ENCODE results near the gene TBC1D10A.

DNA sequence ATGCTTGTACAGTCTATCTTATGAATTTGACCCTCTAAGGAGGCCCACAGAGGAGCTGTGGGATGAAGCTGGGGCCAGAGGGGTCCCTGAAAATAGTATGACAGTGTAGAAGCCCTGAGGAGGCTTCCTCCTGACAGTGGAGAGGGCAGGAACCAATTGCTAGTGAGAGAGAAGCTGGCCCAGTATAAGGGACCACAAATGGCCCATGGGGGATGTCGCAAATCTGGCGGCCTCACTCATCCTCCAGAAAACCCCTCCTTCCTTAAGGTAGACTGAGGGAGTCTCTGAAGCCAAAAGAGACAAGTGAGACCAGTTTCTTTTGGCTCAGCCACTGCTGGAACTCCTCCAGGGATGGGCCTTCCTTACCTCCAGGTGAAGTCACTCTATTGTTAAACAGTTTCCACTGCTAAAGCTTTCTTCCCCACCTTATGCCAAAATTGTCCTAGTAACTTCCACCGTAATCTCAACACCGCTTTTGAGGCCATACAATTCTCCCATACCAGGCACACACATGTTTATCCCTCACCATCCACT is 19.6 kb downstream of the TBC1D10A start:
- no peak for TF ChIP-seq POLR2A (IDR thresholded peaks at IDR 0.05; ENCODE audit: extremely low read depth, insufficient read length)
- TF ChIP-seq, protein P1, sequence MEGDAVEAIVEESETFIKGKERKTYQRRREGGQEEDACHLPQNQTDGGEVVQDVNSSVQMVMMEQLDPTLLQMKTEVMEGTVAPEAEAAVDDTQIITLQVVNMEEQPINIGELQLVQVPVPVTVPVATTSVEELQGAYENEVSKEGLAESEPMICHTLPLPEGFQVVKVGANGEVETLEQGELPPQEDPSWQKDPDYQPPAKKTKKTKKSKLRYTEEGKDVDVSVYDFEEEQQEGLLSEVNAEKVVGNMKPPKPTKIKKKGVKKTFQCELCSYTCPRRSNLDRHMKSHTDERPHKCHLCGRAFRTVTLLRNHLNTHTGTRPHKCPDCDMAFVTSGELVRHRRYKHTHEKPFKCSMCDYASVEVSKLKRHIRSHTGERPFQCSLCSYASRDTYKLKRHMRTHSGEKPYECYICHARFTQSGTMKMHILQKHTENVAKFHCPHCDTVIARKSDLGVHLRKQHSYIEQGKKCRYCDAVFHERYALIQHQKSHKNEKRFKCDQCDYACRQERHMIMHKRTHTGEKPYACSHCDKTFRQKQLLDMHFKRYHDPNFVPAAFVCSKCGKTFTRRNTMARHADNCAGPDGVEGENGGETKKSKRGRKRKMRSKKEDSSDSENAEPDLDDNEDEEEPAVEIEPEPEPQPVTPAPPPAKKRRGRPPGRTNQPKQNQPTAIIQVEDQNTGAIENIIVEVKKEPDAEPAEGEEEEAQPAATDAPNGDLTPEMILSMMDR (IDR thresholded peaks at IDR 0.05; ENCODE audit: low read depth, low read length): no peak
